HEK293 (cell line): ENCODE data around the gene MS4A10.

Experiments used
- CTCF ChIP-seq: fragments of 450-650 bp; formaldehyde crosslinking; IDR thresholded peaks from 2 replicates; pipeline ENCODE4 v1.5.1; 2016; ENCODE audit warnings: missing biosample characterization, missing genetic modification characterization
- MYNN ChIP-seq: fragments of 450-650 bp; formaldehyde crosslinking; IDR thresholded peaks from 2 replicates; pipeline ENCODE4 v1.5.1; 2016; ENCODE audit warnings: missing biosample characterization, missing genetic modification characterization, borderline replicate concordance
- REST ChIP-seq: fragments of 450-650 bp; formaldehyde crosslinking; IDR thresholded peaks from 2 replicates; pipeline ENCODE4 v1.5.1; 2016; ENCODE audit warnings: missing biosample characterization, missing genetic modification characterization
- ZBTB10 ChIP-seq: fragments of 450-650 bp; formaldehyde crosslinking; IDR thresholded peaks from 2 replicates; pipeline ENCODE4 v1.5.1; 2016; ENCODE audit warnings: missing biosample characterization, missing genetic modification characterization
- ZBTB7A ChIP-seq: fragments of 450-650 bp; formaldehyde crosslinking; IDR thresholded peaks from 2 replicates; pipeline ENCODE4 v1.5.1; 2016; ENCODE audit warnings: low read depth, missing biosample characterization, missing genetic modification characterization
- ZNF18 ChIP-seq: fragments of 450-650 bp; formaldehyde crosslinking; IDR thresholded peaks from 2 replicates; pipeline ENCODE4 v1.5.1; 2016; ENCODE audit warnings: missing biosample characterization, missing genetic modification characterization
- ZNF223 ChIP-seq: fragments of 450-650 bp; formaldehyde crosslinking; IDR thresholded peaks from 2 replicates; pipeline ENCODE4 v1.5.1; 2016; ENCODE audit warnings: missing biosample characterization, missing genetic modification characterization
- ZNF274 ChIP-seq, 2 experiments: fragments of 200-500 bp in 1 of 2; fragments of 450-650 bp in 1 of 2; sonication (Bioruptor generic) in 1 of 2; formaldehyde crosslinking in 1 of 2; IDR thresholded peaks; 2 replicates each; pipeline versions ENCODE4 v1.5.1 to v1.6.1; 2014 to 2016; ENCODE audit warnings: borderline replicate concordance in 1 of 2, inconsistent platforms in 1 of 2, low read length in 1 of 2, missing biosample characterization in 1 of 2, missing genetic modification characterization in 1 of 2
- ZNF629 ChIP-seq: fragments of 450-650 bp; formaldehyde crosslinking; IDR thresholded peaks from 2 replicates; pipeline ENCODE4 v1.5.1; 2017; ENCODE audit warnings: missing biosample characterization, missing genetic modification characterization
- ZNF660 ChIP-seq: fragments of 450-650 bp; IDR thresholded peaks from 2 replicates; pipeline ENCODE4 v1.5.1; 2018; ENCODE audit warnings: missing biosample characterization, mild to moderate bottlenecking, missing genetic modification characterization
- ZNF701 ChIP-seq: fragments of 450-650 bp; formaldehyde crosslinking; IDR thresholded peaks from 2 replicates; pipeline ENCODE4 v1.5.1; 2016; ENCODE audit warnings: missing biosample characterization, missing genetic modification characterization
- ZSCAN4 ChIP-seq: fragments of 450-650 bp; formaldehyde crosslinking; IDR thresholded peaks from 2 replicates; pipeline ENCODE4 v1.5.1; 2017; ENCODE audit warnings: missing biosample characterization, missing genetic modification characterization

GRCh38 chr11:60814112-60814511 is 29.0 kb downstream of the MS4A10 start:
- TF ChIP-seq ZNF223 (tag by site-specific recombination) (no peak), ZBTB7A (tag by site-specific recombination) (no peak), CTCF (tag by site-specific recombination) (no peak), ZNF660 (tag by site-specific recombination) (no peak), ZNF629 (tag by site-specific recombination) (no peak), ZNF18 (tag by site-specific recombination) (no peak), REST (tag by site-specific recombination) (no peak), ZNF701 (tag by site-specific recombination) (no peak), ZNF274 (IDR thresholded peaks at IDR 0.05; ENCODE audit: low read length) (no peak), ZNF274 (tag by site-specific recombination; IDR thresholded peaks at IDR 0.05; ENCODE audit: borderline replicate concordance) (no peak), MYNN (no peak), ZSCAN4 (no peak), ZBTB10 (tag by site-specific recombination) (no peak)
